K562 (cell line): ENCODE results near the gene MPV17L2. TPM values are rescaled to one million over a fixed set of nuclear protein-coding genes. Genes with fewer than 3 reads are reported as not detected.

Source experiments
- ARNT ChIP-seq, 2 experiments: fragments of 450-650 bp; IDR thresholded peaks; 2 replicates each; pipeline ENCODE4 v1.6.1; 2016; ENCODE audit warnings: mild to moderate bottlenecking in 1 of 2
- CTBP1 ChIP-seq: fragments of 450-650 bp; IDR thresholded peaks from 2 replicates; pipeline ENCODE4 v1.6.1; 2016; ENCODE audit warnings: borderline replicate concordance
- ELF2 ChIP-seq: fragments of 250-450 bp; sonication (Bioruptor Pico); IDR thresholded peaks from 2 replicates; pipeline ENCODE4 v1.5.0; 2021; ENCODE audit warnings: mild to moderate bottlenecking
- EP400 ChIP-seq: fragments of 450-650 bp; IDR thresholded peaks from 2 replicates; pipeline ENCODE4 v1.6.1; 2017; ENCODE audit warnings: antibody characterized with exemption, mild to moderate bottlenecking, moderate library complexity
- HIVEP1 ChIP-seq: fragments of 250-450 bp; sonication (Bioruptor Pico); IDR thresholded peaks from 2 replicates; pipeline ENCODE4 v1.4.0; 2020; ENCODE audit warnings: mild to moderate bottlenecking
- KLF6 ChIP-seq: fragments of 250-450 bp; sonication (Bioruptor Pico); IDR thresholded peaks from 2 replicates; pipeline ENCODE4 v1.4.0; 2020; ENCODE audit warnings: mild to moderate bottlenecking, moderate library complexity, borderline replicate concordance
- MAZ ChIP-seq, 2 experiments: fragments of 450-650 bp in 1 of 2; sonication (generic) in 1 of 2; formaldehyde crosslinking; IDR thresholded peaks in 1 of 2; conservative IDR thresholded peaks in 1 of 2; 2 replicates each; pipeline versions ENCODE4 v1.4.0 to v1.5.0; 2020; ENCODE audit warnings: mild to moderate bottlenecking in 1 of 2, missing genetic modification reagents in 1 of 2
- MBD2 ChIP-seq: sonication (generic); IDR thresholded peaks from 2 replicates; pipeline ENCODE4 v1.6.1; 2016; ENCODE audit warnings: low read depth, borderline replicate concordance
- MCM3 ChIP-seq: fragments of 450-650 bp; IDR thresholded peaks from 2 replicates; pipeline ENCODE4 v1.6.1; 2016
- NBN ChIP-seq: fragments of 450-650 bp; IDR thresholded peaks from 2 replicates; pipeline ENCODE4 v1.6.1; 2016; ENCODE audit warnings: low read depth, mild to moderate bottlenecking
- NR2F6 ChIP-seq: fragments of 450-650 bp; formaldehyde crosslinking; IDR thresholded peaks from 2 replicates; pipeline ENCODE4 v1.4.0; 2020; ENCODE audit warnings: mild to moderate bottlenecking
- POLR2B ChIP-seq: fragments of 450-650 bp; IDR thresholded peaks from 2 replicates; pipeline ENCODE4 v1.6.1; 2018; ENCODE audit warnings: low read depth; ENCODE audit not compliant: partially characterized antibody
- RB1 ChIP-seq: fragments of 450-650 bp; IDR thresholded peaks from 2 replicates; pipeline ENCODE4 v1.6.1; 2017; ENCODE audit warnings: low read depth, mild to moderate bottlenecking
- RBM17 ChIP-seq: fragments of 200-400 bp; formaldehyde crosslinking; IDR thresholded peaks from 2 replicates; pipeline ENCODE4 v1.6.1; 2017; ENCODE audit warnings: low read depth, mild to moderate bottlenecking, low read length, borderline replicate concordance
- SIN3A ChIP-seq, 2 experiments: fragments of 150-350 bp in 1 of 2; IDR thresholded peaks; 2 replicates each; pipeline ENCODE4 v1.6.1; 2011 to 2016; ENCODE audit warnings: borderline replicate concordance in 2 of 2, low read depth in 2 of 2, low read length in 2 of 2, mild to moderate bottlenecking in 2 of 2, moderate library complexity in 2 of 2; ENCODE audit not compliant: control insufficient read depth in 1 of 2
- SMARCC2 ChIP-seq: fragments of 450-650 bp; IDR thresholded peaks from 2 replicates; pipeline ENCODE4 v1.6.1; 2017; ENCODE audit warnings: antibody characterized with exemption, moderate library complexity, mild to moderate bottlenecking, low read depth
- SMC3 ChIP-seq: conservative IDR thresholded peaks from 2 replicates; pipeline ENCODE4 v1.6.1; 2011; ENCODE audit warnings: low read depth, low read length, improper control_type of control experiment; ENCODE audit not compliant: insufficient read depth
- SNIP1 ChIP-seq: fragments of 450-650 bp; IDR thresholded peaks from 2 replicates; pipeline ENCODE4 v1.7.1; 2017; ENCODE audit warnings: low read depth, mild to moderate bottlenecking
- SOX6 ChIP-seq: fragments of 450-650 bp; IDR thresholded peaks from 2 replicates; pipeline ENCODE4 v1.6.1; 2014; ENCODE audit warnings: mild to moderate bottlenecking
- SPI1 ChIP-seq: IDR thresholded peaks from 2 replicates; pipeline ENCODE4 v1.6.1; 2011; ENCODE audit warnings: low read depth, low read length, control low read depth, borderline replicate concordance
- TCF7L2 ChIP-seq: fragments of 150-350 bp; IDR thresholded peaks from 2 replicates; pipeline ENCODE4 v1.6.1; 2016; ENCODE audit warnings: low read depth, mild to moderate bottlenecking, low read length, moderate library complexity
- TRIM28 ChIP-seq: fragments of 450-650 bp; IDR thresholded peaks from 2 replicates; pipeline ENCODE4 v1.6.1; 2017
- ZFP36 ChIP-seq: fragments of 150-350 bp; IDR thresholded peaks from 2 replicates; pipeline ENCODE4 v1.6.1; 2018; ENCODE audit warnings: low read length, low read depth; ENCODE audit not compliant: partially characterized antibody
- ZKSCAN8 ChIP-seq: fragments of 200-800 bp; sonication (Bioruptor generic); IDR thresholded peaks from 2 replicates; pipeline ENCODE4 v1.6.1; 2016; ENCODE audit warnings: missing genetic modification characterization, missing compliant biosample characterization
- ZNF124 ChIP-seq: sonication (generic); formaldehyde crosslinking; IDR thresholded peaks from 2 replicates; pipeline ENCODE4 v1.8.1; 2022; ENCODE audit warnings: missing genetic modification reagents
- ZNF239 ChIP-seq: fragments of 250-450 bp; sonication (Bioruptor Pico); IDR thresholded peaks from 2 replicates; pipeline ENCODE4 v1.4.0; 2020; ENCODE audit warnings: mild to moderate bottlenecking
- ZNF431 ChIP-seq: sonication (generic); formaldehyde crosslinking; IDR thresholded peaks from 2 replicates; pipeline ENCODE4 v1.8.0; 2022; ENCODE audit warnings: mild to moderate bottlenecking, missing genetic modification reagents
- polyA plus RNA-seq, 8 experiments: library from polyadenylated mRNA; depleted of rRNA in 4 of 8; stranded (reverse) in 5 of 8; unstranded in 3 of 8; fragments of >200 nt; fragmentation: Nextera tagmentation in 2 of 8; fragmentation: Illumina TruSeq in 1 of 8; extraction: Ambion mirVana in 2 of 8; extraction: Trizol in 1 of 8; gene quantifications; 2 replicates each; pipeline versions ENCODE4 v1.2.1 to v1.2.3, GENCODE V29; 2011 to 2014; ENCODE audit warnings: inconsistent platforms in 1 of 8, missing spikeins in 1 of 8
- total RNA-seq, 7 experiments: library from RNA; depleted of rRNA in 6 of 7; stranded (reverse); fragments of >200 nt in 6 of 7; fragmentation: Illumina TruSeq in 2 of 7; extraction: Trizol in 2 of 7; gene quantifications; 2 replicates each; pipeline versions ENCODE4 v1.2.1 to v1.2.3, GENCODE V29; 2011 to 2021; ENCODE audit warnings: low replicate concordance in 1 of 7
- TF ChIP-seq, protein P1 (sequence below): sonication (generic); formaldehyde crosslinking; IDR thresholded peaks from 2 replicates; pipeline ENCODE4 v1.8.0; 2022; ENCODE audit warnings: mild to moderate bottlenecking, missing genetic modification reagents
- TF ChIP-seq, protein P2 (sequence below): sonication (generic); formaldehyde crosslinking; IDR thresholded peaks from 2 replicates; pipeline ENCODE4 v1.8.0; 2022; ENCODE audit warnings: mild to moderate bottlenecking, missing genetic modification reagents, borderline replicate concordance

The MPV17L2 gene
- total and polyA plus RNA-seq, 9 of the 15 experiments (the other 6 are each of a cell fraction or from before 2014, with no cell fraction given) = 10.6 to 60.2 (median 28.5) TPM

DNA sequence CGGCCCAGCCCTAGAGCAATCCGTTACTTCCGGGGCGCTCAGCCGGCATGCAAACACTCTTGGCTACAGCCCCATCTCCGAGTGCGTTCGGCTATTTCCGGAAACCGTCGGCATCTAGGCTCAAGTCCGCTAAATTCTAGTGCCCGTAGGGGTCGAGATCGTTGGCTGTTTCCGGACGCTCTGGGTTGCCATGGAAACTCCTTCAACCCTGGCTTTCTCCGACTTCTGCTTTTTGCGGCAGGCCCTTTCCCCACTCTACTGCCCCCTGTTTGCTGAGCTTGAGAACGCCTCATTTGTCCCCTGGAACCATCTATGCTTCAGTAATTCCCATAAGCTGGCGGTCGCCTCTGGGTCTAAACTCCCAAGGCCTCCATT lies 40.6 kb upstream of the MPV17L2 start (continued):
- TF ChIP-seq, protein P1, sequence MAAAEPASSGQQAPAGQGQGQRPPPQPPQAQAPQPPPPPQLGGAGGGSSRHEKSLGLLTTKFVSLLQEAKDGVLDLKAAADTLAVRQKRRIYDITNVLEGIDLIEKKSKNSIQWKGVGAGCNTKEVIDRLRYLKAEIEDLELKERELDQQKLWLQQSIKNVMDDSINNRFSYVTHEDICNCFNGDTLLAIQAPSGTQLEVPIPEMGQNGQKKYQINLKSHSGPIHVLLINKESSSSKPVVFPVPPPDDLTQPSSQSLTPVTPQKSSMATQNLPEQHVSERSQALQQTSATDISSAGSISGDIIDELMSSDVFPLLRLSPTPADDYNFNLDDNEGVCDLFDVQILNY (CRISPR knock-in tag) = 0 out of 2 replicates have a peak, but pooled peaks have one; percentile 46
- TF ChIP-seq SNIP1 (no peak), ZKSCAN8 (no peak), RBM17 (no peak), CTBP1 (peak; percentile 25; the same call in 1 of the 2 replicates), KLF6 (CRISPR knock-in tag) (no peak), ZFP36 (peak; percentile 53), POLR2B (peak; percentile 55), ZNF124 (CRISPR knock-in tag) (no peak), MAZ (CRISPR knock-in tag; conservative IDR thresholded peaks at IDR 0.05 in 1 of 2, IDR thresholded peaks at IDR 0.05 in 1 of 2) (peak in 1 of 2 experiments; percentile 69; a peak in 3 of 4 replicates), ZNF239 (CRISPR knock-in tag) (0 out of 2 replicates have a peak, but pooled peaks have one; percentile 15), MCM3 (no peak), SPI1 (peak; percentile 99), ZNF431 (CRISPR knock-in tag) (no peak), SIN3A (IDR thresholded peaks at IDR 0.05; ENCODE audit: borderline replicate concordance in 2 of 2, control insufficient read depth in 1 of 2, low read depth in 2 of 2, low read length in 2 of 2) (peak; percentile 59 to 93; a peak in 3 of 4 replicates), NR2F6 (0 out of 2 replicates have a peak, but pooled peaks have one; percentile 49), MBD2 (0 out of 2 replicates have a peak, but pooled peaks have one; percentile 18), TCF7L2 (no peak), SMARCC2 (no peak), RB1 (peak; percentile 7; the same call in 1 of the 2 replicates), SOX6 (no peak; the same call in 1 of the 2 replicates), ARNT (IDR thresholded peaks at IDR 0.05) (peak in 1 of 2 experiments; percentile 79; a peak in 2 of 4 replicates), ELF2 (peak; percentile 83), EP400 (peak; percentile 58; the same call in 1 of the 2 replicates), TRIM28 (no peak), NBN (0 out of 2 replicates have a peak, but pooled peaks have one; percentile 83), SMC3 (0 out of 2 replicates have a peak, but pooled peaks have one; percentile 18), HIVEP1 (CRISPR knock-in tag) (no peak)
- TF ChIP-seq, protein P2, sequence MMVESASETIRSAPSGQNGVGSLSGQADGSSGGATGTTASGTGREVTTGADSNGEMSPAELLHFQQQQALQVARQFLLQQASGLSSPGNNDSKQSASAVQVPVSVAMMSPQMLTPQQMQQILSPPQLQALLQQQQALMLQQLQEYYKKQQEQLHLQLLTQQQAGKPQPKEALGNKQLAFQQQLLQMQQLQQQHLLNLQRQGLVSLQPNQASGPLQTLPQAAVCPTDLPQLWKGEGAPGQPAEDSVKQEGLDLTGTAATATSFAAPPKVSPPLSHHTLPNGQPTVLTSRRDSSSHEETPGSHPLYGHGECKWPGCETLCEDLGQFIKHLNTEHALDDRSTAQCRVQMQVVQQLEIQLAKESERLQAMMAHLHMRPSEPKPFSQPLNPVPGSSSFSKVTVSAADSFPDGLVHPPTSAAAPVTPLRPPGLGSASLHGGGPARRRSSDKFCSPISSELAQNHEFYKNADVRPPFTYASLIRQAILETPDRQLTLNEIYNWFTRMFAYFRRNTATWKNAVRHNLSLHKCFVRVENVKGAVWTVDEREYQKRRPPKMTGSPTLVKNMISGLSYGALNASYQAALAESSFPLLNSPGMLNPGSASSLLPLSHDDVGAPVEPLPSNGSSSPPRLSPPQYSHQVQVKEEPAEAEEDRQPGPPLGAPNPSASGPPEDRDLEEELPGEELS (CRISPR knock-in tag) = peak; percentile 18; the same call in 1 of the 2 replicates
